Endothelial cell of umbilical vein (primary cell): ENCODE results near the gene DESI1. TPM values are rescaled to one million over a fixed set of nuclear protein-coding genes. Genes with fewer than 3 reads are reported as not detected.

ENCODE experiments used
- BruUV-seq: library from RNA; stranded (reverse); fragments of 400-500 nt; replicated peaks from 2 replicates; lab custom pipeline; 2021; lab: Mats Ljungman, UMichigan
- CTCF ChIA-PET: fragments of 300-600, 350-600 bp; sonication (Branson Sonifier 250); formaldehyde crosslinking; loops from one replicate; lab custom pipeline; 2021; ENCODE audit warnings: antibody characterized with exemption, inconsistent platforms; lab: Charles Lee
- POLR2A ChIA-PET: fragments of 300-600, 350-600 bp; sonication (Branson Sonifier 250); formaldehyde crosslinking; loops from one replicate; lab custom pipeline; 2021; ENCODE audit warnings: antibody characterized with exemption, inconsistent platforms; lab: Charles Lee
- DNase-seq: peaks from one replicate; pipeline ENCODE4 v3.0.0-alpha.2; 2011; ENCODE audit warnings: low read depth, low spot score
- FAIRE-seq: peaks from 2 replicates; lab custom pipeline; 2011; peaks lifted over from hg19 to GRCh38; lab: Jason Lieb, UNC
- H2AFZ ChIP-seq: 2 replicates; pipeline ENCODE4 v1.6.0; 2012; ENCODE audit warnings: low read depth, low read length, control low read depth, inconsistent platforms
- H3K27ac ChIP-seq: 2 replicates; pipeline ENCODE4 v1.5.1; 2011; ENCODE audit warnings: low read depth, mild to moderate bottlenecking, control low read depth, low read length, moderate library complexity; ENCODE audit not compliant: insufficient read depth
- H3K27me3 ChIP-seq, 2 experiments: 2 replicates each; pipeline versions ENCODE4 v1.6.0 to v1.6.1; 2011; ENCODE audit warnings: low read length in 2 of 2, mixed read lengths in 1 of 2; ENCODE audit not compliant: control insufficient read depth in 2 of 2, insufficient read depth in 2 of 2
- H3K36me3 ChIP-seq, 2 experiments: 2 replicates in 1 of 2; 3 replicates in 1 of 2; pipeline ENCODE4 v1.5.1; 2011; ENCODE audit warnings: low read length in 2 of 2, mild to moderate bottlenecking in 1 of 2, moderate library complexity in 1 of 2; ENCODE audit not compliant: control insufficient read depth in 2 of 2, insufficient read depth in 2 of 2; ENCODE audit errors: extremely low read depth in 1 of 2
- H3K4me1 ChIP-seq: 3 replicates; pipeline ENCODE4 v1.5.1; 2011; ENCODE audit warnings: mild to moderate bottlenecking, low read length; ENCODE audit not compliant: control insufficient read depth, insufficient read depth; ENCODE audit errors: extremely low read depth
- H3K4me2 ChIP-seq: 2 replicates; pipeline ENCODE4 v1.6.1; 2011; ENCODE audit warnings: low read length, control low read depth, mixed read lengths; ENCODE audit not compliant: insufficient read depth
- H3K4me3 ChIP-seq, 3 experiments: fragments of 200-600 bp in 1 of 3; sonication (generic), shearing (Covaris generic) in 1 of 3; replicated peaks in 1 of 3; 2 replicates each; pipeline ENCODE4 v1.5.1; 2011 to 2016; ENCODE audit warnings: control low read depth in 3 of 3, low read length in 3 of 3, mild to moderate bottlenecking in 2 of 3, inconsistent platforms in 1 of 3, low read depth in 1 of 3, moderate library complexity in 1 of 3; ENCODE audit not compliant: insufficient read depth in 1 of 3
- H3K79me2 ChIP-seq: 2 replicates; pipeline ENCODE4 v1.6.0; 2012; ENCODE audit warnings: low read length, inconsistent platforms; ENCODE audit not compliant: control insufficient read depth, insufficient read depth
- H3K9ac ChIP-seq: replicated peaks from 2 replicates; pipeline ENCODE3; 2011; ENCODE audit warnings: low read length, control low read depth; ENCODE audit not compliant: insufficient read depth; ENCODE audit errors: extremely low read depth
- H3K9me1 ChIP-seq: replicated peaks from 3 replicates; pipeline ENCODE4 v1.6.0; 2011; ENCODE audit warnings: mild to moderate bottlenecking, low read length; ENCODE audit not compliant: control insufficient read depth, insufficient read depth; ENCODE audit errors: extremely low read depth
- H3K9me3 ChIP-seq: replicated peaks from 2 replicates; pipeline ENCODE4 v1.5.1; 2012; ENCODE audit warnings: low read length, inconsistent platforms; ENCODE audit not compliant: control insufficient read depth, insufficient read depth
- H4K20me1 ChIP-seq: replicated peaks from 2 replicates; pipeline ENCODE3; 2011; ENCODE audit warnings: mild to moderate bottlenecking, low read length; ENCODE audit not compliant: control insufficient read depth, insufficient read depth; ENCODE audit errors: extremely low read depth
- EZH2 ChIP-seq: IDR thresholded peaks from 2 replicates; pipeline ENCODE4 v1.6.1; 2012; ENCODE audit warnings: borderline replicate concordance, low read depth, mild to moderate bottlenecking, moderate library complexity, low read length, inconsistent platforms; ENCODE audit not compliant: severe bottlenecking
- FOS ChIP-seq: IDR thresholded peaks from 2 replicates; pipeline ENCODE4 v1.6.1; 2011; ENCODE audit warnings: mild to moderate bottlenecking, low read length, moderate library complexity, borderline replicate concordance; ENCODE audit not compliant: insufficient read depth
- GATA2 ChIP-seq: IDR thresholded peaks from 2 replicates; pipeline ENCODE4 v1.7.0; 2011; ENCODE audit warnings: low read depth, mild to moderate bottlenecking, moderate library complexity, mixed read lengths, low read length; ENCODE audit not compliant: insufficient read length, insufficient read depth
- JUN ChIP-seq: IDR thresholded peaks from 2 replicates; pipeline ENCODE4 v1.6.1; 2011; ENCODE audit warnings: borderline replicate concordance, low read depth; ENCODE audit not compliant: insufficient read length, insufficient read depth
- MYC ChIP-seq: IDR thresholded peaks from one replicate; pipeline ENCODE4 v1.6.1; 2011; ENCODE audit warnings: mild to moderate bottlenecking, low read depth, low read length
- POLR2A ChIP-seq: IDR thresholded peaks from 2 replicates; pipeline ENCODE4 v1.6.1; 2012; ENCODE audit warnings: low read depth, mild to moderate bottlenecking, control low read depth, low read length
- POLR2AphosphoS5 ChIP-seq: IDR thresholded peaks from 2 replicates; pipeline ENCODE4 v1.6.1; 2012; ENCODE audit warnings: low read depth, mild to moderate bottlenecking, control low read depth, low read length, moderate library complexity; ENCODE audit not compliant: insufficient read depth
- dilution Hi-C: fragments of 300-500 bp; cut with MboI; formaldehyde crosslinking; loops from one replicate; pipeline ENCODE4 v1.15.0; 2019; ENCODE audit warnings: low sequenced_read_pairs; ENCODE audit not compliant: extremely low pct_ligation_motif_present
- intact Hi-C: fragments of 100-400 bp; cut with micrococcal nuclease; formaldehyde crosslinking; loops from one replicate; pipeline ENCODE4 v1.10.0; 2022
- polyA plus RNA-seq, 4 experiments: library from polyadenylated mRNA; depleted of rRNA in 3 of 4; stranded (reverse) in 3 of 4; unstranded in 1 of 4; fragments of >200 nt; gene quantifications; 2 replicates each; pipeline versions ENCODE4 v1.2.1 to v1.2.3, GENCODE V29; 2011 to 2012; ENCODE audit warnings: missing spikeins in 1 of 4
- total RNA-seq: library from RNA; stranded (reverse); gene quantifications from 2 replicates; pipeline ENCODE4 v1.2.3, GENCODE V29; 2021
- TF ChIP-seq, protein P1 (sequence below), 2 donors: IDR thresholded peaks; 1 replicate in 1 of 2; 2 replicates in 1 of 2; pipeline ENCODE4 v1.5.1; 2011; ENCODE audit warnings: low read length in 2 of 2, mild to moderate bottlenecking in 2 of 2, moderate library complexity in 2 of 2, control low read depth in 1 of 2, inconsistent platforms in 1 of 2, low read depth in 1 of 2; ENCODE audit not compliant: insufficient read depth in 1 of 2; ENCODE audit errors: extremely low read depth in 1 of 2
- TF ChIP-seq, protein P2 (sequence below): IDR thresholded peaks from 2 replicates; pipeline ENCODE4 v1.6.1; 2011; ENCODE audit not compliant: insufficient read depth, insufficient read length

The DESI1 gene
- total and polyA plus RNA-seq, 2 donors (not counting 3 experiments of a cell fraction or from before 2014, with no cell fraction given): 36.8 to 59.1 TPM

DNA sequence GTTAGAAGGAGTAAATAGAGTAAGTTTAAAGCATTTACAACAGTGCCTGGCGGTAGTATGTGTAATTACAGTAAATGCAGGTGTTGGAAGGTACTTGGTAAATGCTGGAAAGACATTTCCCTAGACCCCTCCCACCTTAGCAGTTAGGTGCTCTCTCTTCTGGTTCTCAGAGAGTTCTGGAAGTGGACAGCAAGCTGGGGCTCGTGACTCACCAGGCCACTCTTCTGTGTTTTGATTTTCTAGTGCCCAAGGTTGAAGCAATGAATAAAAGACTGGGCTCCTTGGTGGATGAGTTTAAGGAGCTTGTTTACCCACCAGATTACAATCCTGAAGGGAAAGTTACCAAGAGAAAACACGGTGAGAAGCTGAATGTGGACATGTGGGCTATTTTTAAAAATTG lies 40.2 kb upstream of the DESI1 start:
- intact Hi-C loops: no loop called here
- no peaks in the 10 kb centered on the region for H3K27me3 ChIP-seq
- no peak overlapping the region for H3K9ac ChIP-seq
- no peak overlapping the region for H2AFZ ChIP-seq
- no peak for DNase-seq
- BruUV-seq: no TSS peak
- dilution Hi-C loops: no loop called here
- no peaks in the 10 kb centered on the region for H3K9me3 ChIP-seq
- ChIA-PET CTCF (interaction anchor here (1.0 to 1.4 kb wide), 2 partner anchors 10 to 280 kb away, joined by 3 read pairs; no protein-coding TSS in a partner anchor), POLR2A (no interaction called here)
- H4K20me1 ChIP-seq: no peaks in the 10 kb centered on the region
- TF ChIP-seq JUN (no peak), POLR2AphosphoS5 (no peak), FOS (no peak), EZH2 (no peak), POLR2A (no peak), MYC (no peak), GATA2 (no peak)
- TF ChIP-seq, protein P1, sequence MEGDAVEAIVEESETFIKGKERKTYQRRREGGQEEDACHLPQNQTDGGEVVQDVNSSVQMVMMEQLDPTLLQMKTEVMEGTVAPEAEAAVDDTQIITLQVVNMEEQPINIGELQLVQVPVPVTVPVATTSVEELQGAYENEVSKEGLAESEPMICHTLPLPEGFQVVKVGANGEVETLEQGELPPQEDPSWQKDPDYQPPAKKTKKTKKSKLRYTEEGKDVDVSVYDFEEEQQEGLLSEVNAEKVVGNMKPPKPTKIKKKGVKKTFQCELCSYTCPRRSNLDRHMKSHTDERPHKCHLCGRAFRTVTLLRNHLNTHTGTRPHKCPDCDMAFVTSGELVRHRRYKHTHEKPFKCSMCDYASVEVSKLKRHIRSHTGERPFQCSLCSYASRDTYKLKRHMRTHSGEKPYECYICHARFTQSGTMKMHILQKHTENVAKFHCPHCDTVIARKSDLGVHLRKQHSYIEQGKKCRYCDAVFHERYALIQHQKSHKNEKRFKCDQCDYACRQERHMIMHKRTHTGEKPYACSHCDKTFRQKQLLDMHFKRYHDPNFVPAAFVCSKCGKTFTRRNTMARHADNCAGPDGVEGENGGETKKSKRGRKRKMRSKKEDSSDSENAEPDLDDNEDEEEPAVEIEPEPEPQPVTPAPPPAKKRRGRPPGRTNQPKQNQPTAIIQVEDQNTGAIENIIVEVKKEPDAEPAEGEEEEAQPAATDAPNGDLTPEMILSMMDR (IDR thresholded peaks at IDR 0.05; ENCODE audit: extremely low read depth in 1 of 2, insufficient read depth in 1 of 2, low read depth in 1 of 2, low read length in 2 of 2): no peak
- TF ChIP-seq, protein P2, sequence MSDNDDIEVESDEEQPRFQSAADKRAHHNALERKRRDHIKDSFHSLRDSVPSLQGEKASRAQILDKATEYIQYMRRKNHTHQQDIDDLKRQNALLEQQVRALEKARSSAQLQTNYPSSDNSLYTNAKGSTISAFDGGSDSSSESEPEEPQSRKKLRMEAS: no peak
- H3K9me1 ChIP-seq: no peaks in the 10 kb centered on the region
- peaks cover 34 to 44% of the 10 kb centered on the region in 2 experiments for H3K36me3 ChIP-seq
- H3K4me1 ChIP-seq: no peaks in the 10 kb centered on the region
- H3K4me2 ChIP-seq: no peak overlapping the region
- no peaks in the 10 kb centered on the region for H3K79me2 ChIP-seq
- FAIRE-seq: no peak
- H3K4me3 ChIP-seq: no peak overlapping the region
- H3K27ac ChIP-seq: no peak overlapping the region
